H9 (cell line): ENCODE results near the gene BAG1. TPM values are rescaled to one million over a fixed set of nuclear protein-coding genes. Genes with fewer than 3 reads are reported as not detected.
A peak's percentile ranks its signal among the peaks of the same experiment; 100 is the strongest.

Experiments
- DNase-seq: peaks from one replicate; pipeline ENCODE4 v3.0.0-alpha.2; 2017
- H2AFZ ChIP-seq: one replicate; pipeline ENCODE4 v1.6.1; 2013; ENCODE audit warnings: mild to moderate bottlenecking, low read length, control low read depth, moderate library complexity
- H2AK5ac ChIP-seq: 2 replicates; pipeline ENCODE4 v1.6.1; 2013; ENCODE audit warnings: low read length, control low read depth, mixed read lengths; ENCODE audit not compliant: insufficient read length
- H2BK120ac ChIP-seq: one replicate; pipeline ENCODE4 v1.6.1; 2013; ENCODE audit warnings: low read depth, mild to moderate bottlenecking, low read length, control low read depth, inconsistent platforms; ENCODE audit not compliant: poor library complexity, severe bottlenecking
- H2BK12ac ChIP-seq: 2 replicates; pipeline ENCODE4 v1.6.1; 2013; ENCODE audit warnings: low read length, control low read depth, mixed read lengths, low read depth; ENCODE audit not compliant: insufficient read length
- H2BK15ac ChIP-seq: 2 replicates; pipeline ENCODE4 v1.6.1; 2013; ENCODE audit warnings: low read depth, low read length, control low read depth
- H2BK20ac ChIP-seq: one replicate; pipeline ENCODE4 v1.6.1; 2013; ENCODE audit warnings: low read depth, mild to moderate bottlenecking, low read length, control low read depth, inconsistent platforms; ENCODE audit not compliant: poor library complexity, severe bottlenecking
- H2BK5ac ChIP-seq: 2 replicates; pipeline ENCODE4 v1.6.1; 2013; ENCODE audit warnings: low read length, control low read depth, mixed read lengths; ENCODE audit not compliant: insufficient read length
- H3K14ac ChIP-seq: 2 replicates; pipeline ENCODE4 v1.6.1; 2013; ENCODE audit warnings: low read length, control low read depth; ENCODE audit not compliant: insufficient read depth
- H3K18ac ChIP-seq: 2 replicates; pipeline ENCODE4 v1.6.1; 2013; ENCODE audit warnings: low read depth, mild to moderate bottlenecking, mixed read lengths, low read length, control low read depth; ENCODE audit not compliant: insufficient read length
- H3K23ac ChIP-seq: 2 replicates; pipeline ENCODE4 v1.6.1; 2013; ENCODE audit warnings: low read length, control low read depth, mixed read lengths, low read depth; ENCODE audit not compliant: insufficient read length
- H3K23me2 ChIP-seq: 2 replicates; pipeline ENCODE4 v1.6.1; 2013; ENCODE audit warnings: low read depth, mild to moderate bottlenecking, mixed read lengths, low read length, control low read depth; ENCODE audit not compliant: insufficient read length, poor library complexity, severe bottlenecking
- H3K27ac ChIP-seq: 2 replicates; pipeline ENCODE4 v1.5.1; 2013; ENCODE audit warnings: low read length, control low read depth, mixed read lengths, low read depth; ENCODE audit not compliant: insufficient read length
- H3K27me3 ChIP-seq: 2 replicates; pipeline ENCODE4 v1.6.1; 2013; ENCODE audit warnings: low read length, control low read depth, inconsistent platforms; ENCODE audit not compliant: insufficient read depth
- H3K4ac ChIP-seq: 2 replicates; pipeline ENCODE4 v1.6.1; 2013; ENCODE audit warnings: low read depth, mild to moderate bottlenecking, control low read depth, inconsistent platforms, low read length, moderate library complexity
- H3K4me1 ChIP-seq: 2 replicates; pipeline ENCODE4 v1.6.1; 2013; ENCODE audit warnings: low read length, control low read depth, inconsistent platforms; ENCODE audit not compliant: insufficient read depth
- H3K4me2 ChIP-seq: 2 replicates; pipeline ENCODE4 v1.6.1; 2013; ENCODE audit warnings: low read length, control low read depth, mixed read lengths; ENCODE audit not compliant: insufficient read length, insufficient read depth
- H3K56ac ChIP-seq: 2 replicates; pipeline ENCODE4 v1.6.1; 2013; ENCODE audit warnings: low read depth, mild to moderate bottlenecking, mixed read lengths, low read length, control low read depth; ENCODE audit not compliant: insufficient read length
- H3K79me1 ChIP-seq: 2 replicates; pipeline ENCODE4 v1.6.1; 2013; ENCODE audit warnings: low read depth, mild to moderate bottlenecking, moderate library complexity, low read length, control low read depth, inconsistent platforms; ENCODE audit not compliant: insufficient read depth, poor library complexity, severe bottlenecking
- H3K79me2 ChIP-seq: 2 replicates; pipeline ENCODE4 v1.6.1; 2013; ENCODE audit warnings: low read length, control low read depth, inconsistent platforms; ENCODE audit not compliant: insufficient read depth
- H3K9ac ChIP-seq: 2 replicates; pipeline ENCODE4 v1.6.1; 2013; ENCODE audit warnings: low read length, control low read depth, mixed read lengths; ENCODE audit not compliant: insufficient read length; ENCODE audit errors: extremely low read depth
- H3K9me3 ChIP-seq: one replicate; pipeline ENCODE4 v1.6.1; 2013; ENCODE audit warnings: low read depth, low read length, inconsistent platforms; ENCODE audit not compliant: control insufficient read depth
- H3T11ph ChIP-seq: one replicate; pipeline ENCODE4 v1.6.1; 2013; ENCODE audit warnings: mild to moderate bottlenecking, low read length, control low read depth, inconsistent platforms
- H4K20me1 ChIP-seq: one replicate; pipeline ENCODE4 v1.6.1; 2013; ENCODE audit not compliant: control insufficient read depth, insufficient read length, insufficient read depth
- H4K5ac ChIP-seq: 2 replicates; pipeline ENCODE4 v1.6.1; 2013; ENCODE audit warnings: low read depth, mild to moderate bottlenecking, mixed read lengths, low read length, control low read depth; ENCODE audit not compliant: insufficient read length
- H4K8ac ChIP-seq: replicated peaks from 2 replicates; pipeline ENCODE4 v1.6.1; 2013; ENCODE audit warnings: low read length, control low read depth, mixed read lengths, low read depth; ENCODE audit not compliant: insufficient read length
- H4K91ac ChIP-seq: 2 replicates; pipeline ENCODE4 v1.6.1; 2013; ENCODE audit warnings: low read depth, mild to moderate bottlenecking, moderate library complexity, mixed read lengths, low read length, control low read depth; ENCODE audit not compliant: insufficient read length
- H3K27ac Mint-ChIP-seq, 3 experiments: 2 replicates in 2 of 3; 3 replicates in 1 of 3; pipeline ENCODE4 v1.8.0; 2020 to 2021; ENCODE audit warnings: mixed read lengths in 3 of 3, mild to moderate bottlenecking in 1 of 3, moderate library complexity in 1 of 3
- H3K27me3 Mint-ChIP-seq: 2 replicates; pipeline ENCODE4 v1.8.0; 2021; ENCODE audit warnings: low read depth, mild to moderate bottlenecking, moderate library complexity, mixed read lengths
- H3K36me3 Mint-ChIP-seq, 3 experiments: 2 replicates in 2 of 3; 3 replicates in 1 of 3; pipeline ENCODE4 v1.8.0; 2020 to 2021; ENCODE audit warnings: low read depth in 3 of 3, mixed read lengths in 3 of 3; ENCODE audit not compliant: insufficient read depth in 1 of 3
- H3K4me1 Mint-ChIP-seq, 2 experiments: 2 replicates each; pipeline ENCODE4 v1.8.0; 2020; ENCODE audit warnings: mixed read lengths in 2 of 2
- H3K4me3 Mint-ChIP-seq, 2 experiments: 2 replicates in 1 of 2; 3 replicates in 1 of 2; pipeline ENCODE4 v1.8.0; 2020 to 2021; ENCODE audit warnings: mild to moderate bottlenecking in 2 of 2, mixed read lengths in 2 of 2, moderate library complexity in 1 of 2
- H3K9me3 Mint-ChIP-seq, 2 experiments: 2 replicates in 1 of 2; 3 replicates in 1 of 2; pipeline ENCODE4 v1.8.0; 2020; ENCODE audit warnings: mild to moderate bottlenecking in 2 of 2, mixed read lengths in 2 of 2, moderate library complexity in 1 of 2
- WGBS: extraction: QIAGEN DNeasy Blood & Tissue Kit; methylation state at CpG from one replicate; pipeline ENCODE4 v1.1.7; 2013; ENCODE audit warnings: missing lambda C conversion rate, low lambda C conversion rate, mixed read lengths; ENCODE audit not compliant: insufficient read length; ENCODE audit errors: extremely low coverage; 5-methylcytosine and 5-hydroxymethylcytosine counted together
- total RNA-seq: library from RNA; stranded (reverse); gene quantifications from 2 replicates; pipeline ENCODE4 v1.2.1, GENCODE V29; 2021
- TF ChIP-seq, protein P1 (sequence below): fragments of 200-600 bp; sonication (generic); conservative IDR thresholded peaks from 3 replicates; pipeline ENCODE4 v1.8.0; 2021; ENCODE audit warnings: antibody characterized with exemption, mild to moderate bottlenecking

BAG1 gene
- total RNA-seq, 1 experiment from 2014 or later: 66.4 TPM

DNA sequence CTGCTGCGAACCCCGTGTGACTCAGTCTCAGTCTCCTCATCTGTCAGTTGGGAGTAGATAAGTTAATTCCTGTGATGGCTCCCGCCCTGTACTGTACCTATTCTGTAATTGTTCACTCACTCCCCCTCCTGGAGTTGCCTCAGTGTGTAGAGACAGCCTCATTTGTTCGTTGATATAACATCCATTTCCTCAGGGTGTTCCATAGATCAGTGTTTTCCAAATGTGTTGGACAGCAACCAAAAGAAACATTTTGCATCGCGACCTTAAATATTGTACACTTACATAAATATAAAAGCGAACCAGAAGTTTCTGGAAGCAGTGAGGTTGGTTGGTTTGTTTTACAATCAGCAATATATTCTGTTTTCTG is 26.5 kb upstream of the BAG1 start:
- no peak for DNase-seq
- Mint-ChIP-seq H3K4me3 (peak overlapping the region; percentile 96 to 99), H3K27ac (peak overlapping the region; percentile 98 to 100 (median 99); a peak in 6 of 7 replicates), H3K36me3 (peaks cover 7 to 30% (median 30%) of the 10 kb centered on the region in 3 experiments; a peak in 6 of 7 replicates), H3K9me3 (peaks cover 0 to 2% of the 10 kb centered on the region in 2 experiments; a peak in 2 of 5 replicates), H3K4me1 (peaks cover 11 to 15% of the 10 kb centered on the region in 2 experiments), H3K27me3 (no peaks in the 10 kb centered on the region)
- H2BK120ac ChIP-seq: no peak overlapping the region
- no peak overlapping the region for H3K18ac ChIP-seq
- no peak overlapping the region for H3K23ac ChIP-seq
- no peak overlapping the region for H3T11ph ChIP-seq
- H3K56ac ChIP-seq: no peak overlapping the region
- no peak overlapping the region for H4K5ac ChIP-seq
- no peak overlapping the region for H3K14ac ChIP-seq
- no peak overlapping the region for H2BK20ac ChIP-seq
- no peak overlapping the region for H4K8ac ChIP-seq
- H3K79me1 ChIP-seq: peaks cover 7% of the 10 kb centered on the region
- no peaks in the 10 kb centered on the region for H3K9me3 ChIP-seq
- no peak overlapping the region for H3K27ac ChIP-seq
- H3K79me2 ChIP-seq: peaks cover 15% of the 10 kb centered on the region; the same call in 1 of the 2 replicates
- H4K20me1 ChIP-seq: no peaks in the 10 kb centered on the region
- H4K91ac ChIP-seq: no peak overlapping the region
- TF ChIP-seq, protein P1, sequence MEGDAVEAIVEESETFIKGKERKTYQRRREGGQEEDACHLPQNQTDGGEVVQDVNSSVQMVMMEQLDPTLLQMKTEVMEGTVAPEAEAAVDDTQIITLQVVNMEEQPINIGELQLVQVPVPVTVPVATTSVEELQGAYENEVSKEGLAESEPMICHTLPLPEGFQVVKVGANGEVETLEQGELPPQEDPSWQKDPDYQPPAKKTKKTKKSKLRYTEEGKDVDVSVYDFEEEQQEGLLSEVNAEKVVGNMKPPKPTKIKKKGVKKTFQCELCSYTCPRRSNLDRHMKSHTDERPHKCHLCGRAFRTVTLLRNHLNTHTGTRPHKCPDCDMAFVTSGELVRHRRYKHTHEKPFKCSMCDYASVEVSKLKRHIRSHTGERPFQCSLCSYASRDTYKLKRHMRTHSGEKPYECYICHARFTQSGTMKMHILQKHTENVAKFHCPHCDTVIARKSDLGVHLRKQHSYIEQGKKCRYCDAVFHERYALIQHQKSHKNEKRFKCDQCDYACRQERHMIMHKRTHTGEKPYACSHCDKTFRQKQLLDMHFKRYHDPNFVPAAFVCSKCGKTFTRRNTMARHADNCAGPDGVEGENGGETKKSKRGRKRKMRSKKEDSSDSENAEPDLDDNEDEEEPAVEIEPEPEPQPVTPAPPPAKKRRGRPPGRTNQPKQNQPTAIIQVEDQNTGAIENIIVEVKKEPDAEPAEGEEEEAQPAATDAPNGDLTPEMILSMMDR: no peak
- peak overlapping the region; percentile 79 for H3K9ac ChIP-seq
- no peak overlapping the region for H2BK5ac ChIP-seq
- peak overlapping the region; percentile 89 for H3K4me2 ChIP-seq
- no peaks in the 10 kb centered on the region for H3K27me3 ChIP-seq
- WGBS: no CpG with 5 or more reads among the region's 7 CpGs
- no peak overlapping the region for H2BK15ac ChIP-seq
- no peak overlapping the region for H2BK12ac ChIP-seq
- no peak overlapping the region for H2AK5ac ChIP-seq
- H3K23me2 ChIP-seq: no peaks in the 10 kb centered on the region
- H3K4me1 ChIP-seq: 0 out of 2 replicates have a peak, but pooled peaks cover 2% of the 10 kb centered on the region
- no peak overlapping the region for H3K4ac ChIP-seq
- no peak overlapping the region for H2AFZ ChIP-seq
